Measurements from ENCODE around the gene TMEM117. TPM values are rescaled to one million over a fixed set of nuclear protein-coding genes. Genes with fewer than 3 reads are reported as not detected.

The TMEM117 gene
- total RNA-seq, 1 donor from 2014 or later, result 8.5 TPM

GRCh38 chr12:43942379-43942778 lies 106.5 kb downstream of the TMEM117 start:
- no peak for DNase-seq (ENCODE audit: extremely low read depth, low read depth, low spot score)

- DNase-seq (ENCODE audit: extremely low read depth, low read depth, low spot score), result no peak
These were observed 110.1 kb downstream of the TMEM117 start for GRCh38 chr12:43945983-43946382.

DNA sequence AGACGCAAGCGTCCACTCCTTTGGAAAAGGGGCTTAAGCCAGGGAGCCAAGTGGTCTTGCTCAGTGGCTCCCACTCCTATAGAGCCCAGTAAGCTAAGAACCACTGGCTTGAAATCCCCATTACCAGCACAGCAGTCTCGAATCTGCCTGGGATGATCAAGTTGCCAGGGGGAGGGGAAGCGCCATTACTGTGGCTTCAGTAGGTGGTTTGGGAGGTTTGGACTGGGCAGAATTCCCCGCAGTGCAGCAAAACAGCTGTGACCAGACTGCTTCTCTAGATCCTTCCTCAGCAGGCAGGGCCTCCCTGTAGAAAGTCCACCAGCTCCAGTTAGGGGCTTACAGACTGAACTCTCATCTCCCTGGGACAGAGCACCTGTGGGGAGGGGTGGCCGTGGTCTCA lies 115.4 kb downstream of the TMEM117 start:
- no peak for DNase-seq (ENCODE audit: extremely low read depth, low read depth, low spot score)

- peak; percentile 16 for DNase-seq (ENCODE audit: extremely low read depth, low read depth, low spot score)
These were observed 122.0 kb downstream of the TMEM117 start for GRCh38 chr12:43957732-43958372.

DNA sequence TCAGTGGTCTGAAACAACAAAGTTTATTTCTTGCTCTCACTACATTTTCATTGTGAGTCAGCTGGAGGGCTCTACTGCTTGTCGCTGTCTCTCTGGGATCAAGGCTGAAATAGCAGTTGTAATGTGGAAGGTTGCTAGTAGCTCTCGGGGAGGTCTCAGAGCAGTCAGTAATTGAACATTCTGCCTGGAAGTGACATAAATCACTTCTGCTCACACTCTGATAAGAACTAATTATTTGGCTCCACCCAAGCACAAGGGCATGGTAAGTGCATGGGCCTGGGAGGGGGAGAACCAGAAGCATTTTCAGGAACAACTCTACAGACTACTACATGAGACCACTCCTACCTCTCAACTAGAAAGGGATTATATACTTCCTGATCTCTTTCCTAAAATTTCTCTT lies 128.2 kb downstream of the TMEM117 start:
- no peak for DNase-seq (ENCODE audit: extremely low read depth, low read depth, low spot score)

DNA sequence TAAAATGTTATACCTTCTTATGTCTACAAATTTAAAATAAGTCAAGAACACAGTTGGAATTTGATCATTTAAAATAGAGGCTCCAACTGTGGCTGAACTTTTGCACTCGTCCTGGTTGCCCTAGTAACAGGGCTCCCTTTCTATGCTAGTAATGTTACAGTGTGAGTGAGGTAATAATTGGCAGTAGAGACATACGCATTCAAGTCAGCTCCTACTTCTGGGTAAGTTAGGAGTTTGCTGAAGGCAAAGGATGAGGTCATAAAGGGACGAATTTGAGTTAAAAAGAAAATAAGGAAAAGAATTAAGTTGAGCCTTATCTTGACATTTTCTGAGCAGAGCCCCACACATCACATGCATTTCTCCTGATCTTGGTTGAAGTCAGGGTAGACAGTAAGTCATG lies 129.1 kb downstream of the TMEM117 start:
- no peak for DNase-seq (ENCODE audit: extremely low read depth, low read depth, low spot score)

DNA sequence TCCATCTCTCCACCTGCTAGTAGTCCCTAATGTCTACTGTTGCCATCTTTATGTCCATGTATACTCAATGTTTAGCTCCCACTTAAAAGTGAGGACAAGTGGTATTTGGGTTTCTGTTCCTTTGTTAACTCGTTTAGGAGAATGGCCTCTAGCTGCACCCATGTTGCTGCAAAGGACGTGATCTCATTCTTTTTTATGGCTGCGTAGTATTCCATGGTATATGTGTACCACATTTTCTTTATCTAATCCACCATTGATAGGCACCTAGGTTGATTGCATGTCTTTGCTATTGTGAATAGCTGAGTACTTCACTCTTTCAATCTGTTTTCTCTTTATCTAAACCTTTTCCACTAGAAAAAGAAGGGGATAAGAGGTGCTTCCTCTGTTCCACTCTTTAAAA lies 130.0 kb downstream of the TMEM117 start:
- no peak for DNase-seq (ENCODE audit: extremely low read depth, low read depth, low spot score)

DNA sequence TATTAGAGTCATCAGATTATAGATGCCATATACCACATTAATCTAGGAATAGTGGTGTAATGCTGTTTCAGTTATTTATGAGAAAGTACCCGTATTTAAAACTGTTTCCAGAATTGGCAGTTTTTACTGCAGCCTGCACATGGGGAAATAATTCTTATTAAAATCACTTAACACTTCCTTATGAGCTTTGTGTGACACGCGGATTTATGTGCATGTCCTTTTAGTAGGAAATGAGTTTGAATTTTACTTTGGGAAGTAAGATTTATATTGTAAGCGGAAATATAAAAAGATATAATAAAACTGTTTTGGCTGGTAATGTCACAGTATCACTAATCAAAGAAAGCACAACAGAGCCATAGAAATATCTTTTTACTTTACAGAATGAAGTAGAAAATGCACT lies 132.9 kb downstream of the TMEM117 start:
- no peak for DNase-seq (ENCODE audit: extremely low read depth, low read depth, low spot score)

DNA sequence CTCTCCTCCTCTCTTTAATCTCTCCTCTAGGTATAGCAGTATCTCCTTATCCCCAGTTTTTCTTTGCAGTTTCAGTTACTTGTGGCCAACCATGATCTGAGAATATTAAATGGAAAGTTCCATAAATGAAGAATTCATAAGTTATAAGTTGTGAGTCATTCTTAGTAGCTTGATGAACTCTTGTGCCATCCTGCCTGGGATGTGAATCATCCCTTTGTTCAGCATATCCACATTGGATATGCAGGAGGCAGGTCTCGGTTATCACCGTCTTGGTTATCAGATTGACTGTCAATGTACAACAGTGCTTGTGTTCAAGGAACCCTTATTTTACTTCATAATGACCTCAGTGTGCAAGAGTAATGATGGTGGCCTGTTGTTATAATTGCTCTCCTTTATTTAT lies 134.0 kb downstream of the TMEM117 start:
- no peak for DNase-seq (ENCODE audit: extremely low read depth, low read depth, low spot score)

DNA sequence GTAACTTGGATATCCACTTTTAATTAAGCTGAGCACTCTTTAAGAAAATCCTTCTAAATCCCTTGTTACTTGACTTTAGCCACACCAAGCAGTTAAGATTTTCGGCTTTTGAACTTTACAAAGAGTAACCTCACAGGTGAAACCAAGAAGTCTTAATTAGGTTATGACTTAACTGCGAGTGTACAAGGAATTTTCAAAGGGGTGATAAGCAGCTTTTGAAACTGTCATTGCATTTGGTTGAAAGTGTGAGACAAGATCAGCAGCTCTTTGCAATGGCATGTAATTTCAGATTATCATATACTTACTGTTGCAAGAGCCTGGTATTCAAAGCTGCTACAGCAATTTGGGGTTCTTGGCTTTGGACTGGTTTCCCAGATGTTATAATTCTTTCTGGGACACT lies 137.5 kb downstream of the TMEM117 start:
- no peak for DNase-seq (ENCODE audit: extremely low read depth, low read depth, low spot score)

DNA sequence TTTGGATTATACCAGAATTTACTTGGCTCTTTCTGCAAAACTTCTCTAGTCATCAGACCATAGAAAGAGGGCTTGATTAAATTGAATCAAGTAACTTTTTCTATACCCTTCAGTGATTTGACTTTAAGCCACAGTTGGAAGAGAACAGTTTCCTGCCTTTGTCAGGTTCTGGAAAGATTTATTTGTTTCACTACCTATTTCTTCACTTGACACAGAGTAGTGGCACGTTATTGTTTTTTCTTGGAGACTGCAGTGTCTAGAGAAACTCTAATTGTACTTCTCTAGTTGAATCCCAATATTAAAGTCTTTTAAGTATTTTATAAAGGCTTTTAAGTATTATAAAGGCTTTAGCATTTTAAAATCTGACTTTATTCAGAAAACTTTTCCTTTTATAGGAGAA lies 138.1 kb downstream of the TMEM117 start:
- no peak for DNase-seq (ENCODE audit: extremely low read depth, low read depth, low spot score)

GRCh38 chr12:43976027-43976426 lies 140.1 kb downstream of the TMEM117 start:
- DNase-seq (ENCODE audit: extremely low read depth, low read depth, low spot score), result no peak

GRCh38 chr12:43978556-43978955 lies 142.7 kb downstream of the TMEM117 start:
- no peak for DNase-seq (ENCODE audit: extremely low read depth, low read depth, low spot score)

GRCh38 chr12:43979450-43979849 lies 143.6 kb downstream of the TMEM117 start:
- no peak for DNase-seq (ENCODE audit: extremely low read depth, low read depth, low spot score)

DNA sequence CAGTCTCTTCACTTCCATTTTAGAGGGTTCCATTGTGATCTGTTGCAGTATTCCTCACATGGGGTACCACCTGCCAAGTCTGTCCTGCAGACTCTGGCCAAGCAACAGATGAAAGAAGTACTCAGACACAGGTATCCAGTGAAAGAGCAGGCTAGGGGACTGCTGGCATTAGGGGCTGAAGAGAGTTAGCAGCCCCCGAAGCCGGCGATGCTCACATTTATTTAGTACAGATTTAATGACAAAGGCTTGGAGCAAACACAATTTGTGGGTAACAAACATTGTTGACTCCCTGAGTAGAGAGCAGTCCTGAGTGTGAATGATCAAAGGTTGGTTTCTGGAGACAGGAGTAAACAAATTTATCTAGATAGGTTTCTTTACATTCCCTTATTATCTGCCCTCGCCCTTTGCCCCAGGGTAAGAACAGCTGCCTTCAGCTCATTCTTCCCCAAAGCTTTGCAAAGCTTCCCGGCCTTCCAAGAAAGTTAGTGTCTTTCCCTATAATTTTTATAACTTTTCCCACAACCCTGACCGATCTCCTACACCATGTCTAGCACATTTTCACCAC lies 144.8 kb downstream of the TMEM117 start:
- no peak for DNase-seq (ENCODE audit: extremely low read depth, low read depth, low spot score)

GRCh38 chr12:43981726-43982125 lies 145.8 kb downstream of the TMEM117 start:
- no peak for DNase-seq (ENCODE audit: extremely low read depth, low read depth, low spot score)

DNA sequence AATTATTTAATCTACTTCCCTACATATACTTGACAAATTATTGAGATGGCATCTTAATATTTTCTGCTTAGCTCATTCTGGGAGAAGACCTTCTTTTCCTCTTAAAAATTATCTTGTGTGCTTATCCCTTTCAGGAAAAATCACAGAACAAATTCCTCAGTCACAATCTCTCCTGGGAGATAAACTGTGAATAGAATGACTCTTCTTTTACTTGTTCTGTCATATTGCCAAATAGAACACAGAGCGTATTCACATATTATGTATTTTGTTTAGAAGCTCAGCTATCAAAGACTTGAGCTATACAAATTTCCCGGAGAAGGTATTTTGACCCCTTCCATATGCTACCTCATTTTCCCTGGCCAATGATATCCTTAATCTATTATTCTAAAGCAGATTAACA lies 146.7 kb downstream of the TMEM117 start:
- DNase-seq (ENCODE audit: extremely low read depth, low read depth, low spot score), result no peak

GRCh38 chr12:43988838-43989560 lies 153.1 kb downstream of the TMEM117 start:
- DNase-seq (ENCODE audit: extremely low read depth, low read depth, low spot score), result no peak

- no peak for DNase-seq (ENCODE audit: extremely low read depth, low read depth, low spot score)
These were observed 157.0 kb downstream of the TMEM117 start for GRCh38 chr12:43992856-43993255.

DNA sequence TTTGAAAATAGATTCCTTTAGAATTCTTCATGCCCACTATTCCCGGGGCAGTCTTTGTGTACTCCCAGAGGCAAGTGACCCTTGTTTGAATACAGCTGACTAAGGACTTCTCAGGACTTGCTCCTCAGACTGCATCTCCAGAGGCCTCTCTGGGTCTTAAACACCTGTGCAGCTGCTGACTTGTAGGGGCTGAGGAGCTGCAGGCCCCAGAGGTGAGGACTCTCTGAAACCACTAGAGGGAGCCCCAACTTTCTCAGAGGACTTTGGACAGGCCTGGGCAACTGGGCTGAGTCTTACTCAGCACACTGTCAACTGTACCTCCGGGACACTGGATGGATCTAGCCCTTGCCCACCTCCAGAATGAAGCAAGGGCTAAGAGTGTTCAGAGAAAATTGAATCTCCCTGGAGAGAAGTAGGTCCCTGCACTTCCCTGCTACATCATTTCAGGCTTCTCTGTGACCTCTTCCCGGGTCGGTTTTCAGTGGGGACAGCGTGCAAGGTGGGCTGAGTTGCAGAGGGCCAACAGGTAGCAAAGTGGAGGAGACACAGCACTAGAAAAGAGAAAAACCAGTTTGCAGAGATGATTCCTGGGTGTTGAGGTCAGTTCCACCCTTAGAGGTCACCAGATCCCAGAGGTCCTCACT lies 164.6 kb downstream of the TMEM117 start:
- DNase-seq (ENCODE audit: extremely low read depth, low read depth, low spot score), result peak; percentile 56

DNA sequence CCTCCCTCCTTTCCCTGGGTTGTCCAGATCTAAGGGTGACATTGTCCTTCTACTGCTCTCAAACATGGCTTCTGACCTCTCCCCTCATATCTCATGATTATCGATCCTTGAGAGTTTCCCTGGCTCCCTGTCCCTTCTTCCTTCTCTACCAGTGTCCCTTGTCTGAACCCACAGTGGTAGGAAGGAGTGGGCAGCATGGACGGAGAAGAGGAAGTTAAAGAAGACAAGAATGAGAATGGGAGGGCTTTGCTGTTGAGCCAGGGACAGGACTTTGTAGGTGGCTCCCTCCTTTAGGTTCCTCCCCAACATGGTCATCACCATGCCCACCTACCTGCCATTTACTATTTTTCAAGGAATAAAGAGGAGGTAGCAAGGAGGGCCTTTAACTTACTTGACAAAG lies 166.7 kb downstream of the TMEM117 start:
- DNase-seq (ENCODE audit: extremely low read depth, low read depth, low spot score), result no peak

DNA sequence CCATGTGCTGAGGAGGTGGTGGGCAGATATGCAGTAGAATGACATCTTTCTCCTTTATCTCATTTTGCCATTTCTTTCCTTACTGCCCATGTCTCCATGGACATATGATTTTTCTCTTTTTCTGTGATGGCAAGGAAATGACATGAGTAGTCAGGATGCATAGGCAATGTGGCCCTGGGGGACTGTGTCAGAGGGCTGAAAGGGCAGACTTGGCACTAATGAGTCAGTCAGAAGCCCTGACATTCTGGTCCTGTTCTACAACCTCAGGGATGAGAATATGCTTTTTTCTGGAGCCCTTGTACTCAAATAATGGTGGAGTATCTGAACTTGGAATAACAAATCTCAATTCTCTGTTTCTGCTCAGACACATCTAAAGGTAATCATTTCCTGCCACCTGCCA lies 167.8 kb downstream of the TMEM117 start:
- DNase-seq (ENCODE audit: extremely low read depth, low read depth, low spot score), result no peak

Data from glomerular endothelial cell (primary cell).